H1 (cell line): ENCODE data around the gene ADAMTS17. TPM values are rescaled to one million over a fixed set of nuclear protein-coding genes. Genes with fewer than 3 reads are reported as not detected.

Source experiments
- CTCF ChIA-PET: fragments of 300-600 bp; sonication (Branson Sonifier 250); formaldehyde crosslinking; loops from one replicate; lab custom pipeline; 2021; ENCODE audit not compliant: partially characterized antibody; lab: Charles Lee
- POLR2A ChIA-PET: fragments of 300-600 bp; sonication (Branson Sonifier 250); formaldehyde crosslinking; loops from one replicate; lab custom pipeline; 2021; ENCODE audit warnings: inconsistent platforms; ENCODE audit not compliant: partially characterized antibody; lab: Charles Lee
- DNase-seq, 2 experiments: peaks; one replicate each; pipeline versions ENCODE4 v3.0.0 to v3.0.0-alpha.2; 2010 to 2022; ENCODE audit warnings: low spot score in 2 of 2, low read depth in 1 of 2, mixed read lengths in 1 of 2
- FAIRE-seq: peaks from 2 replicates; lab custom pipeline; 2011; peaks lifted over from hg19 to GRCh38; lab: Jason Lieb, UNC
- H2AFZ ChIP-seq: 2 replicates; pipeline ENCODE4 v1.8.1; 2012; ENCODE audit warnings: low read length, inconsistent platforms
- H2AK5ac ChIP-seq: 2 replicates; pipeline ENCODE4 v1.6.1; 2013; ENCODE audit warnings: low read depth, low read length
- H2BK120ac ChIP-seq: replicated peaks from 2 replicates; pipeline ENCODE3; 2013; ENCODE audit warnings: low read depth, low read length, inconsistent platforms
- H2BK12ac ChIP-seq: 2 replicates; pipeline ENCODE4 v1.6.1; 2013; ENCODE audit warnings: low read depth, low read length
- H2BK15ac ChIP-seq: 2 replicates; pipeline ENCODE4 v1.6.1; 2013; ENCODE audit warnings: low read length
- H2BK20ac ChIP-seq: 2 replicates; pipeline ENCODE4 v1.6.1; 2013; ENCODE audit warnings: low read length
- H2BK5ac ChIP-seq: 2 replicates; pipeline ENCODE4 v1.6.1; 2013; ENCODE audit warnings: low read depth, low read length
- H3K14ac ChIP-seq: 2 replicates; pipeline ENCODE4 v1.6.1; 2013; ENCODE audit warnings: inconsistent platforms; ENCODE audit not compliant: insufficient read length
- H3K18ac ChIP-seq: 2 replicates; pipeline ENCODE4 v1.6.1; 2013; ENCODE audit warnings: low read length; ENCODE audit errors: extremely low read depth
- H3K23ac ChIP-seq: 2 replicates; pipeline ENCODE4 v1.6.1; 2013; ENCODE audit warnings: inconsistent platforms; ENCODE audit not compliant: insufficient read length
- H3K23me2 ChIP-seq: 2 replicates; pipeline ENCODE4 v1.6.1; 2013; ENCODE audit warnings: low read depth, low read length
- H3K27ac ChIP-seq: 2 replicates; pipeline ENCODE4 v1.6.1; 2011; ENCODE audit warnings: low read depth, low read length, inconsistent platforms
- H3K27me3 ChIP-seq, 4 experiments: replicated peaks in 1 of 4; 1 replicate in 1 of 4; 2 replicates in 3 of 4; pipeline versions ENCODE4 v1.6.1 to v1.8.1; 2011 to 2013; ENCODE audit warnings: low read length in 3 of 4, mild to moderate bottlenecking in 3 of 4, inconsistent platforms in 2 of 4, mixed read lengths in 2 of 4, moderate library complexity in 1 of 4; ENCODE audit not compliant: control insufficient read depth in 3 of 4, insufficient read depth in 3 of 4; ENCODE audit errors: extremely low read depth in 1 of 4
- H3K36me3 ChIP-seq, 4 experiments: 2 replicates each; pipeline versions ENCODE4 v1.6.1 to v1.8.1; 2011 to 2013; ENCODE audit warnings: mild to moderate bottlenecking in 4 of 4, low read length in 3 of 4, moderate library complexity in 2 of 4, control low read depth in 1 of 4, inconsistent platforms in 1 of 4; ENCODE audit not compliant: insufficient read depth in 4 of 4, control insufficient read depth in 2 of 4
- H3K4ac ChIP-seq: replicated peaks from 2 replicates; pipeline ENCODE3; 2013; ENCODE audit warnings: low read length, low read depth, mixed read lengths, inconsistent platforms; ENCODE audit not compliant: insufficient read length
- H3K4me1 ChIP-seq, 4 experiments: replicated peaks in 1 of 4; 1 replicate in 1 of 4; 2 replicates in 3 of 4; pipeline versions ENCODE4 v1.6.1 to v1.8.1; 2011 to 2013; ENCODE audit warnings: low read length in 3 of 4, inconsistent platforms in 2 of 4, mixed read lengths in 1 of 4; ENCODE audit not compliant: insufficient read depth in 4 of 4, control insufficient read depth in 3 of 4
- H3K4me2 ChIP-seq, 2 experiments: 2 replicates each; pipeline versions ENCODE4 v1.6.1 to v1.8.1; 2011 to 2013; ENCODE audit warnings: low read depth in 2 of 2, low read length in 2 of 2, control low read depth in 1 of 2, inconsistent platforms in 1 of 2, mild to moderate bottlenecking in 1 of 2; ENCODE audit not compliant: insufficient read depth in 1 of 2
- H3K4me3 ChIP-seq, 4 experiments: fragments of 200-600, 300-600 bp in 1 of 4; sonication (generic), shearing (Covaris generic), sonication (Bioruptor Twin) in 1 of 4; 2 replicates each; pipeline versions ENCODE4 v1.5.1 to v1.8.1; 2011 to 2016; ENCODE audit warnings: low read length in 4 of 4, low read depth in 3 of 4, control low read depth in 2 of 4, inconsistent platforms in 2 of 4, mild to moderate bottlenecking in 2 of 4, mixed read lengths in 1 of 4, moderate library complexity in 1 of 4; ENCODE audit not compliant: insufficient read depth in 2 of 4; ENCODE audit errors: extremely low read depth in 1 of 4
- H3K56ac ChIP-seq: replicated peaks from 2 replicates; pipeline ENCODE3; 2013; ENCODE audit warnings: low read depth, mild to moderate bottlenecking, mixed read lengths, low read length, inconsistent platforms; ENCODE audit not compliant: insufficient read length
- H3K79me1 ChIP-seq: 2 replicates; pipeline ENCODE4 v1.6.1; 2013; ENCODE audit warnings: low read depth, low read length, control low read depth
- H3K79me2 ChIP-seq, 2 experiments: 2 replicates each; pipeline versions ENCODE4 v1.6.1 to v1.8.1; 2012 to 2013; ENCODE audit warnings: low read length in 2 of 2, mild to moderate bottlenecking in 2 of 2, inconsistent platforms in 1 of 2; ENCODE audit not compliant: insufficient read depth in 2 of 2, control insufficient read depth in 1 of 2
- H3K9ac ChIP-seq, 4 experiments: replicated peaks in 1 of 4; 1 replicate in 1 of 4; 2 replicates in 3 of 4; pipeline versions ENCODE4 v1.6.1 to v1.8.1; 2011 to 2013; ENCODE audit warnings: low read depth in 3 of 4, low read length in 3 of 4, control low read depth in 2 of 4, mild to moderate bottlenecking in 2 of 4, moderate library complexity in 2 of 4, inconsistent platforms in 1 of 4; ENCODE audit errors: extremely low read depth in 1 of 4
- H3K9me3 ChIP-seq, 2 experiments: 2 replicates each; pipeline versions ENCODE4 v1.6.1 to v1.8.1; 2012 to 2013; ENCODE audit warnings: mild to moderate bottlenecking in 2 of 2, moderate library complexity in 2 of 2, control low read depth in 1 of 2, inconsistent platforms in 1 of 2, low read depth in 1 of 2, low read length in 1 of 2, mixed read lengths in 1 of 2; ENCODE audit not compliant: insufficient read depth in 2 of 2
- H4K20me1 ChIP-seq, 2 experiments: replicated peaks in 1 of 2; 2 replicates each; pipeline versions ENCODE3 to v1.8.1; 2011 to 2013; ENCODE audit warnings: inconsistent platforms in 2 of 2, low read length in 2 of 2, mild to moderate bottlenecking in 1 of 2; ENCODE audit not compliant: insufficient read depth in 2 of 2, control insufficient read depth in 1 of 2
- H4K5ac ChIP-seq: 2 replicates; pipeline ENCODE4 v1.6.1; 2013; ENCODE audit warnings: low read length, low read depth, mixed read lengths, inconsistent platforms; ENCODE audit not compliant: insufficient read length
- H4K8ac ChIP-seq: 2 replicates; pipeline ENCODE4 v1.8.0; 2013; ENCODE audit warnings: mild to moderate bottlenecking, moderate library complexity, low read length, inconsistent platforms; ENCODE audit not compliant: insufficient read depth; ENCODE audit errors: extremely low read depth
- H4K91ac ChIP-seq: replicated peaks from 2 replicates; pipeline ENCODE3; 2013; ENCODE audit warnings: low read length, mixed read lengths, inconsistent platforms; ENCODE audit not compliant: insufficient read length
- CHD2 ChIP-seq: IDR thresholded peaks from 2 replicates; pipeline ENCODE4 v1.6.1; 2012; ENCODE audit warnings: low read length, improper control_type of control experiment
- KDM5A ChIP-seq: fragments of 200-600 bp; IDR thresholded peaks from 2 replicates; pipeline ENCODE4 v1.7.1; 2012; ENCODE audit warnings: mild to moderate bottlenecking, low read length, inconsistent platforms, mixed read lengths
- NANOG ChIP-seq: IDR thresholded peaks from 2 replicates; pipeline ENCODE4 v1.6.1; 2011; ENCODE audit warnings: low read length, low read depth, mild to moderate bottlenecking, inconsistent platforms; ENCODE audit not compliant: insufficient read depth, poor library complexity, severe bottlenecking
- SRF ChIP-seq: IDR thresholded peaks from 2 replicates; pipeline ENCODE4 v1.6.1; 2011; ENCODE audit warnings: mild to moderate bottlenecking, low read depth, low read length, moderate library complexity
- TAF1 ChIP-seq: IDR thresholded peaks from 2 replicates; pipeline ENCODE4 v1.6.1; 2011; ENCODE audit warnings: mild to moderate bottlenecking, low read depth, low read length
- TAF7 ChIP-seq: optimal IDR thresholded peaks from 2 replicates; pipeline ENCODE3; 2011; ENCODE audit warnings: low read depth, mild to moderate bottlenecking, inconsistent platforms, low read length, moderate library complexity, borderline replicate concordance
- WGBS, 2 experiments: shearing (Covaris generic) in 1 of 2; methylation state at CpG; one replicate each; pipeline versions ENCODE4 v1.1.6 to v1.1.7; 2013 to 2015; ENCODE audit warnings: low lambda C conversion rate in 2 of 2, mixed read lengths in 2 of 2, inconsistent platforms in 1 of 2, low coverage in 1 of 2, missing lambda C conversion rate in 1 of 2; ENCODE audit not compliant: insufficient replicate concordance in 2 of 2, insufficient coverage in 1 of 2, insufficient read length in 1 of 2; ENCODE audit errors: extremely low coverage in 1 of 2, missing lambda C conversion rate in 1 of 2; 5-methylcytosine and 5-hydroxymethylcytosine counted together
- polyA plus RNA-seq, 7 experiments: library from polyadenylated mRNA; depleted of rRNA in 3 of 7; stranded (reverse) in 5 of 7; unstranded in 2 of 7; fragments of >200 nt in 5 of 7; fragments of 200-250 nt in 2 of 7; gene quantifications; 1 replicate in 5 of 7; 2 replicates in 1 of 7; 4 replicates in 1 of 7; pipeline versions ENCODE4 v1.2.1 to v1.2.3, GENCODE V29; 2011 to 2013; ENCODE audit warnings: missing spikeins in 2 of 7, mixed read lengths in 2 of 7
- total RNA-seq: library from RNA; stranded (reverse); fragmentation: NEBNext Ultra II Directional; extraction: Animal tissue kit (Norgen Biotek cat#: 25700); gene quantifications from 2 replicates; pipeline ENCODE4 v1.2.1, GENCODE V29; 2021
- TF ChIP-seq, protein P1 (sequence below): IDR thresholded peaks from 2 replicates; pipeline ENCODE4 v1.6.1; 2011; ENCODE audit warnings: low read depth, mild to moderate bottlenecking, low read length; ENCODE audit not compliant: insufficient read depth
- TF ChIP-seq, protein P2 (sequence below): IDR thresholded peaks from 2 replicates; pipeline ENCODE4 v1.6.1; 2012; ENCODE audit warnings: inconsistent platforms
- TF ChIP-seq, protein P3 (sequence below), 3 experiments: IDR thresholded peaks; 1 replicate in 2 of 3; 2 replicates in 1 of 3; pipeline versions ENCODE4 v1.5.1 to v1.6.1; 2011; ENCODE audit warnings: low read length in 3 of 3, mild to moderate bottlenecking in 3 of 3, inconsistent platforms in 2 of 3, low read depth in 1 of 3, moderate library complexity in 1 of 3; ENCODE audit not compliant: insufficient read depth in 1 of 3; ENCODE audit errors: control extremely low read depth in 1 of 3

Gene ADAMTS17
- total and polyA plus RNA-seq, 2 of the 8 experiments (the other 6 are each of a cell fraction or from before 2014, with no cell fraction given) = 0.51 to 1.7 TPM

DNA sequence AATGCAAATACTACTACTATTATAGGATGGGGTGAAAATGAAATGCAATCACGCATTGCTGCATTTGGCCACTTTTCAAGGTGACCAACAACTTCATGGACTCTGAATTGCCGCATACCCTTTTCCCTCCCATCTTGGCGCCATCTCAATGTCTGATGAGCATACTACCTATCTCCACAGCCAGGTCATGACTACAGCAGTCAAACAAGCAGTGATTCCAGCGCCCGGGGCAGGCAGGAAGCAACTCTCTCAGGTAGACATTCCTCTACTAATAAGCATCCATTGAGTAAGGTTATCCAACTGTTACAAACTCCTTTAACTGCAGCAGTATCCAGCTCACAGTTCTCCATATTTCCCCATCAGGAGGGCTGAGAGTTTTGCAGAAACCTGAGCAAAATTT lies 155.4 kb downstream of the ADAMTS17 start:
- no peak overlapping the region for H3K4me2 ChIP-seq
- TF ChIP-seq TAF1 (no peak), CHD2 (no peak), SRF (no peak), TAF7 (no peak), NANOG (no peak), KDM5A (no peak)
- TF ChIP-seq, protein P1, sequence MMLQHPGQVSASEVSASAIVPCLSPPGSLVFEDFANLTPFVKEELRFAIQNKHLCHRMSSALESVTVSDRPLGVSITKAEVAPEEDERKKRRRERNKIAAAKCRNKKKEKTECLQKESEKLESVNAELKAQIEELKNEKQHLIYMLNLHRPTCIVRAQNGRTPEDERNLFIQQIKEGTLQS = no peak
- TF ChIP-seq, protein P2, sequence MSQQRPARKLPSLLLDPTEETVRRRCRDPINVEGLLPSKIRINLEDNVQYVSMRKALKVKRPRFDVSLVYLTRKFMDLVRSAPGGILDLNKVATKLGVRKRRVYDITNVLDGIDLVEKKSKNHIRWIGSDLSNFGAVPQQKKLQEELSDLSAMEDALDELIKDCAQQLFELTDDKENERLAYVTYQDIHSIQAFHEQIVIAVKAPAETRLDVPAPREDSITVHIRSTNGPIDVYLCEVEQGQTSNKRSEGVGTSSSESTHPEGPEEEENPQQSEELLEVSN = no peak
- TF ChIP-seq, protein P3, sequence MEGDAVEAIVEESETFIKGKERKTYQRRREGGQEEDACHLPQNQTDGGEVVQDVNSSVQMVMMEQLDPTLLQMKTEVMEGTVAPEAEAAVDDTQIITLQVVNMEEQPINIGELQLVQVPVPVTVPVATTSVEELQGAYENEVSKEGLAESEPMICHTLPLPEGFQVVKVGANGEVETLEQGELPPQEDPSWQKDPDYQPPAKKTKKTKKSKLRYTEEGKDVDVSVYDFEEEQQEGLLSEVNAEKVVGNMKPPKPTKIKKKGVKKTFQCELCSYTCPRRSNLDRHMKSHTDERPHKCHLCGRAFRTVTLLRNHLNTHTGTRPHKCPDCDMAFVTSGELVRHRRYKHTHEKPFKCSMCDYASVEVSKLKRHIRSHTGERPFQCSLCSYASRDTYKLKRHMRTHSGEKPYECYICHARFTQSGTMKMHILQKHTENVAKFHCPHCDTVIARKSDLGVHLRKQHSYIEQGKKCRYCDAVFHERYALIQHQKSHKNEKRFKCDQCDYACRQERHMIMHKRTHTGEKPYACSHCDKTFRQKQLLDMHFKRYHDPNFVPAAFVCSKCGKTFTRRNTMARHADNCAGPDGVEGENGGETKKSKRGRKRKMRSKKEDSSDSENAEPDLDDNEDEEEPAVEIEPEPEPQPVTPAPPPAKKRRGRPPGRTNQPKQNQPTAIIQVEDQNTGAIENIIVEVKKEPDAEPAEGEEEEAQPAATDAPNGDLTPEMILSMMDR (IDR thresholded peaks at IDR 0.05; ENCODE audit: control extremely low read depth in 1 of 3, insufficient read depth in 1 of 3, low read depth in 1 of 3, low read length in 3 of 3) = no peak

More for the DNA sequence above, 155.4 kb downstream of the ADAMTS17 start:
- Histone ChIP-seq H3K79me1 (no peaks in the 10 kb centered on the region), H3K23me2 (no peaks in the 10 kb centered on the region), H3K27ac (no peak overlapping the region), H3K18ac (no peak overlapping the region), H2AFZ (no peak overlapping the region), H4K91ac (no peak overlapping the region), H3K4ac (no peak overlapping the region), H3K79me2 (no peaks in the 10 kb centered on the region), H2AK5ac (no peak overlapping the region), H3K56ac (no peak overlapping the region), H3K4me1 (peaks cover 0 to 8% (median 3%) of the 10 kb centered on the region in 4 experiments; a peak in 5 of 7 replicates), H3K36me3 (no peaks in the 10 kb centered on the region), H3K9ac (no peak overlapping the region), H3K27me3 (no peaks in the 10 kb centered on the region), H2BK5ac (no peak overlapping the region), H4K20me1 (no peaks in the 10 kb centered on the region), H2BK15ac (no peak overlapping the region), H3K23ac (no peak overlapping the region), H3K4me3 (no peak overlapping the region), H4K8ac (no peak overlapping the region), H2BK120ac (no peak overlapping the region), H3K14ac (no peak overlapping the region), H4K5ac (no peak overlapping the region), H2BK20ac (no peak overlapping the region), H2BK12ac (no peak overlapping the region), H3K9me3 (no peaks in the 10 kb centered on the region)
- ChIA-PET POLR2A (no interaction called here), CTCF (interaction anchor here (1.0 to 1.9 kb wide), 4 partner anchors 11 to 203 kb away, joined by 3 to 5 read pairs (median 4); no protein-coding TSS in a partner anchor)
- DNase-seq = no peak
- 88% methylated on average over 5 of the region's 5 CpGs; no CpG with 5 or more reads in 1 of the 2 experiments for WGBS, 2 experiments
- no peak for FAIRE-seq
